Stomach (tissue), 9 donors: ENCODE results near the gene RELN. TPM values are rescaled to one million over a fixed set of nuclear protein-coding genes. Genes with fewer than 3 reads are reported as not detected.

Experiments used
- DNase-seq, 2 donors: peaks; one replicate each; pipeline versions ENCODE4 v3.0.0 to v3.0.0-alpha.2; 2013 to 2019
- H3K27ac ChIP-seq, 5 donors: fragments of 200-600 bp in 4 of 5; sonication (generic) in 4 of 5; one replicate each; pipeline ENCODE4 v1.5.1; 2013 to 2019; ENCODE audit warnings: mild to moderate bottlenecking in 1 of 5, moderate library complexity in 1 of 5
- H3K27me3 ChIP-seq, 3 donors: fragments of 200-600 bp; sonication (generic); one replicate each; pipeline ENCODE4 v1.5.1; 2017 to 2019; ENCODE audit warnings: mixed run types in 1 of 3
- H3K36me3 ChIP-seq, 4 donors: fragments of 200-600 bp; sonication (generic); 1 replicate in 3 of 4; 2 replicates in 1 of 4; pipeline ENCODE4 v1.5.1; 2016 to 2019
- H3K4me1 ChIP-seq, 4 donors: fragments of 200-600 bp; sonication (generic); one replicate each; pipeline ENCODE4 v1.5.1; 2016 to 2019
- H3K4me3 ChIP-seq, 4 donors: fragments of 200-600 bp; sonication (generic) in 3 of 4; one replicate each; pipeline ENCODE4 v1.5.1; 2016 to 2019; ENCODE audit warnings: mild to moderate bottlenecking in 1 of 4
- H3K9me3 ChIP-seq, 4 donors: fragments of 200-600 bp; sonication (generic); one replicate each; pipeline ENCODE4 v1.5.1; 2016 to 2019
- CTCF ChIP-seq, 7 experiments: fragments of 450-650 bp in 4 of 7; fragments of 200-600 bp in 3 of 7; sonication (generic) in 3 of 7; IDR thresholded peaks; one replicate each; pipeline ENCODE4 v1.5.1; 2016 to 2019; ENCODE audit warnings: antibody characterized with exemption in 7 of 7, control low read depth in 2 of 7, mild to moderate bottlenecking in 1 of 7
- EP300 ChIP-seq: sonication (generic); formaldehyde crosslinking; IDR thresholded peaks from one replicate; pipeline ENCODE4 v1.6.1; 2017; ENCODE audit warnings: antibody characterized with exemption
- POLR2A ChIP-seq, 4 donors: fragments of 450-650 bp; IDR thresholded peaks; one replicate each; pipeline ENCODE4 v1.6.1; 2016; ENCODE audit warnings: antibody characterized with exemption in 4 of 4, control low read depth in 2 of 4, mild to moderate bottlenecking in 1 of 4, moderate library complexity in 1 of 4
- POLR2AphosphoS5 ChIP-seq, 3 donors: sonication (generic); formaldehyde crosslinking; IDR thresholded peaks; one replicate each; pipeline ENCODE4 v1.6.1; 2016; ENCODE audit warnings: antibody characterized with exemption in 3 of 3
- WGBS, 5 donors: extraction: QIAGEN DNeasy Blood & Tissue Kit in 3 of 5; methylation state at CpG; one replicate each; pipeline versions ENCODE4 v1.1.5 to v1.1.7; 2013 to 2018; 5-methylcytosine and 5-hydroxymethylcytosine counted together
- intact Hi-C: fragments of 100-400 bp; cut with DNase I; formaldehyde crosslinking; loops from one replicate; pipeline ENCODE4 v1.15.1; 2023; ENCODE audit warnings: low total_unique reads
- polyA plus RNA-seq, 3 donors: library from polyadenylated mRNA; stranded (reverse); fragments of 200-250 nt; gene quantifications; one replicate each; pipeline ENCODE4 v1.2.3, GENCODE V29; 2013
- total RNA-seq, 5 donors: library from RNA; depleted of rRNA; stranded (reverse); fragments of >200 nt; gene quantifications; one replicate each; pipeline versions ENCODE4 v1.1.0 to v1.2.3, GENCODE V29; 2014 to 2016
- donor health status: healthy with polysubstance abuse.
- donor health status: Bipolar disorder and iron deficiency.
- donor health status: healthy.

RELN gene
- total and polyA plus RNA-seq, 8 donors, result 0.19 to 14.3 (median 2.2) TPM

- no peaks in the 10 kb centered on the region for H3K27me3 ChIP-seq
- no peaks in the 10 kb centered on the region for H3K36me3 ChIP-seq
- no peak for DNase-seq
- TF ChIP-seq POLR2A (IDR thresholded peaks at IDR 0.05) (no peak), CTCF (IDR thresholded peaks at IDR 0.05) (no peak), EP300 (no peak), POLR2AphosphoS5 (IDR thresholded peaks at IDR 0.05) (no peak)
- H3K4me1 ChIP-seq, result no peaks in the 10 kb centered on the region
- no peak overlapping the region for H3K27ac ChIP-seq
- no peak overlapping the region for H3K4me3 ChIP-seq
- WGBS, 5 donors, result 65 to 84% (median 72%) methylated on average over 2 of the region's 2 CpGs
- H3K9me3 ChIP-seq, result peaks cover 0 to 8% (median 0%) of the 10 kb centered on the region in 4 donors
- intact Hi-C loops, result no loop called here
These were observed 101.4 kb downstream of the RELN start for GRCh38 chr7:103887853-103888602.

GRCh38 chr7:103887050-103887449 is 102.4 kb downstream of the RELN start:
- DNase-seq, result no peak
- intact Hi-C loops, result no loop called here
- Histone ChIP-seq H3K4me1 (no peaks in the 10 kb centered on the region), H3K9me3 (peaks cover 0 to 8% (median 0%) of the 10 kb centered on the region in 4 donors), H3K27ac (no peak overlapping the region), H3K27me3 (no peaks in the 10 kb centered on the region), H3K36me3 (no peaks in the 10 kb centered on the region), H3K4me3 (no peak overlapping the region)
- 51 to 69% (median 58%) methylated on average over 3 of the region's 3 CpGs for WGBS, 5 donors
- TF ChIP-seq EP300 (no peak), POLR2A (IDR thresholded peaks at IDR 0.05) (no peak), CTCF (IDR thresholded peaks at IDR 0.05) (no peak)

GRCh38 chr7:103879928-103880600 is 109.4 kb downstream of the RELN start:
- Histone ChIP-seq H3K4me1 (no peaks in the 10 kb centered on the region), H3K27ac (no peak overlapping the region), H3K9me3 (peaks cover 0 to 5% (median 0%) of the 10 kb centered on the region in 4 donors), H3K27me3 (no peaks in the 10 kb centered on the region), H3K4me3 (no peak overlapping the region), H3K36me3 (no peaks in the 10 kb centered on the region)
- WGBS, 5 donors, result 81 to 89% (median 85%) methylated on average over 3 of the region's 3 CpGs
- TF ChIP-seq POLR2AphosphoS5 (IDR thresholded peaks at IDR 0.05) (no peak), POLR2A (IDR thresholded peaks at IDR 0.05) (no peak), CTCF (IDR thresholded peaks at IDR 0.05) (no peak), EP300 (no peak)
- intact Hi-C loops, result no loop called here
- no peak for DNase-seq

GRCh38 chr7:103879411-103879810 is 110.0 kb downstream of the RELN start:
- no peak for TF ChIP-seq CTCF (IDR thresholded peaks at IDR 0.05)
- TF ChIP-seq EP300, result no peak
- TF ChIP-seq POLR2A (IDR thresholded peaks at IDR 0.05), result no peak
- TF ChIP-seq POLR2AphosphoS5 (IDR thresholded peaks at IDR 0.05), result no peak
- no peaks in the 10 kb centered on the region for H3K36me3 ChIP-seq
- peak in 1 of 2 donors; percentile 28 for DNase-seq
- intact Hi-C loops, result no loop called here
- no peak overlapping the region for H3K4me3 ChIP-seq
- WGBS, 5 donors, result 61 to 73% (median 68%) methylated on average over 1 of the region's 1 CpG
- H3K27me3 ChIP-seq, result no peaks in the 10 kb centered on the region
- no peak overlapping the region for H3K27ac ChIP-seq
- H3K9me3 ChIP-seq, result no peaks in the 10 kb centered on the region
- H3K4me1 ChIP-seq, result no peaks in the 10 kb centered on the region
